ENCODE measurements around the gene PDHB.
A peak's percentile ranks its signal among the peaks of the same experiment; 100 is the strongest.

Gene PDHB

DNA sequence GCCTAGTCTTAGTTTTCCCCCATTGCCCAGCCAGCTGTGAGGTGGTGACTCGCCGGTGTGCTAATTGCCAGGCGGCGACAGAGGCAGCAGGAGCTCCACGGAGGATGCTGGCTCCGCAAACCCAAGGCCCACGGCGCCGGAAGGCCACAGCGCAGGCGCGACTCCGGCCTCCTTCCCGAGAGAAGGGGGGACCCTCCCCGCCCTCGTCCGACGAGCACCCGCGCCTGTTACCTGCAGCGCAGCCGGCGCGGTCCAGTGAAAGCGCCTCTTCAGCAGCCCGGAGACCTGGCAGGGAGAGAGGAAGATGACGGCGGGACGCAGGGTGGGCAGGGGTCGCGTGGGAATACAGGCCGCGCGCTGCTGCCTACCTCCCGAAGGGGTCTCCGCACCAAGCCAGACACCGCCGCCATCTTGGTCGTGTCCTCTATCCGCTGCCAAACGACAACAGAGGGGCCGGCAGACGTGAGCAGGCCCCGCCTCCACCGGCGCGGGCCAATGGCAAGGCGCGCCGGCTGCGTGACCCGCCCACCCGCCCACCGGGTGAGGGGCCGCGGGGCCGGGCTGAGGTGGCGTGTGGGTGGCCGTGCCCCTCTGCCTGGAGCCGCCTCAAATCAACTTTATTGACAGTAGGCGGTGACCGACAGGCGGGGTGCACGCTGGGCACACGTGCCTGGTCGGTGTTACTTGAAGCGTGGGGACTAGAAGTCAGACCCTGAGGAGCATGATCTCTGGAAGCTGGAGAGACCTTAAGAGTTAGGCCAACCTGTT is at the start of gene PDHB:
PDHB (minus strand) TSS at position 433 of the 768 bp plus-strand sequence; CDS start at position 410, 23 bp downstream.
- DNase-seq (ENCODE audit: extremely low spot score, insufficient read length, low read depth) (peak; percentile 91), FAIRE-seq (peak; percentile 89)

- DNase-seq (ENCODE audit: extremely low spot score, insufficient read length, low read depth): no peak
- FAIRE-seq: no peak
Measured at GRCh38 chr3:58482917-58483636, 49.4 kb upstream of the PDHB start.

GRCh38 chr3:58480309-58480708 is 46.7 kb upstream of the PDHB start:
- DNase-seq (ENCODE audit: extremely low spot score, insufficient read length, low read depth): no peak
- no peak for FAIRE-seq

DNA sequence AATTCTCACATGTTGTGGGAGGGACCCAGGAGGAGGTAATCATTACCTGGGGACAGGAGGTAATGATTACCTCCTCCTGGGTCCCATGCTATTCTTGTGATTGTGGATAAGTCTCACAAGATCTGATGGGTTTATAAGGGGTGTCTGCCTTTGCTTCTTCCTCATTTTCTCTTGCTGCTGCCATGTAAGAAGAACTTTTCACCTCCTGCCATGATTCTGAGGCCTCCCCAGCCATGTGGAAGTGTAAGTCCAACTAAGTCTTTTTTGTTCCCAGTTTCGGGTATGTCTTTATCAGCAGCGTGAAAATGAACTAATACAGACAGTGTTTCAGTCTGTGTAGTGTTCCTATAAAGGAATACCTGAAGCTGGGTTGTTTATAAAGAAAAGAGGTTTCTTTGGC is 45.1 kb upstream of the PDHB start:
- FAIRE-seq (no peak), DNase-seq (ENCODE audit: extremely low spot score, insufficient read length, low read depth) (no peak)

GRCh38 chr3:58474967-58475578 is 41.4 kb upstream of the PDHB start:
- FAIRE-seq (no peak), DNase-seq (ENCODE audit: extremely low spot score, insufficient read length, low read depth) (no peak)

- DNase-seq (ENCODE audit: extremely low spot score, insufficient read length, low read depth): no peak
- no peak for FAIRE-seq
Measured at GRCh38 chr3:58474348-58474911, 40.8 kb upstream of the PDHB start.

- DNase-seq (ENCODE audit: extremely low spot score, insufficient read length, low read depth) (no peak), FAIRE-seq (no peak)
Measured at GRCh38 chr3:58473275-58473674, 39.6 kb upstream of the PDHB start.

DNA sequence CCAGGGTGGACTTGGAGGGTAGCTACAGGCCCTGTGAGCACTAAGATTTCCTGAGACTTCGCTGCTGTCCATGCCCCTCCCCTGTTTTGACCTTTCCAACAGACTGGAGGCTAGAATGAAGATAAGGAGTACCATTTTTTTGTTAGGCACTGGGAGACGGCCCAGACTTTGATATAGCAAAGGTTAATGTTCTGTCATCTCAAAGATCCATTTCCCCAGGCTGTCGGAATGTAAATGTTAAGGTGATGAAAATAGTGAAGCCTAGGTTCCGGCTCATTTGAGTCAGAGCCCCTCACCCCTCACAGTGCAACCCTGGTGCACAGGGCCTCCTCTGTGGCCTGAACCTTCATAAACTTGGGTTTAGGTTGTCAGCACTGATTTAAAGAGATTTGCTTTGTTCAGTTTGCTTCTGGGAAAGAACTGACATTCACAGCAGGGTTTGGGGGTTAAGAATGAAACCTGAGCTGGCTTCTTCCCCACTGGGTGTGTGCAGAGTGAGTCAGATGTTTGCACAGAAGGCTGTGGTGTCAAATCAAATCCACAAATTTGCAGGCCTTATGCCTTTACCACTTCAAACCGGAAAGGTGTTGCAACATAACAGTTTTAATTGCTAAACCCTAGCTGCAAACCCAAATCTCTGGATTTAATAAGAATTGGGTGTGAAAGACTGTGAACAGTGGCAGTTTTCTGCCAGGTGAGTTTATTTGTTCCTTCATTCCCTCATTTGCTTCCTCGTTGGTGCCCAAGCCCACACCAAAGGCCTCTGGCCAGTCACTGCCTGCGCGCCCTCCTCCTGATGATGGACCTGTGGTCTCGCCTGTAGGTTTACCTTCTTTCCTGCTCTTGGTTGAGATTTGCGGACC is 37.6 kb upstream of the PDHB start:
- DNase-seq (ENCODE audit: extremely low spot score, insufficient read length, low read depth): no peak
- FAIRE-seq: no peak

DNA sequence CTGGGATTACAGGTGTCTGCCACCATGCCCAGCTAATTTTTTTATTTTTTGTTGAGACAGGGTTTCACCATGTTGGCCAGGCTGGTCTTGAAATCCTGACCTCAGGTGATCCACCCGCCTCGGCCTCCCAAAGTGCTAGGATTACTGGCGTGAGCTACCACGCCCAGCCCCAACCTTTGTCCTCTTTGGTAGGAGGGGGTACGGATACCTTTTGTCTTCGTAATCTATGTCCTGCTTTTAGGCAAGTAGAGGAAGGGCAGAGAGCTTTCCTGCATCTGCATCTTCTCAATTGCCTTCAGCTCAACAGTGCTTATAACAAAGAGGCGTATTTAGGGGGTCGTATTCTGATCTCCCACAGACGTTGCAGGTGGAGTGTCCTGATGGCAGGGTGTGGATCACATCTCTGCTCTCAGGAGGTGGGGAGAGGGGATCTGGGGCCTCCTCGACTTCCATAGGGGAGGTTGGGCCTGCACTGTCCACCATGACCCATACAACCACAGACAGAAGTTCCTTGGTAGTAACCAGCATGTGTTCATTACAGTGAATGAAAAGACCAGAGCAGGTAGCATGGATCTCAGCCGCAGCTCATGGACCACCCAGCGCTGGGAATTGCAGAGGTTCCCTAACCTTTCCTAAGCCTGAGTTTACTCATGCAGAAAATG is 36.9 kb upstream of the PDHB start:
- FAIRE-seq (no peak), DNase-seq (ENCODE audit: extremely low spot score, insufficient read length, low read depth) (no peak)

DNA sequence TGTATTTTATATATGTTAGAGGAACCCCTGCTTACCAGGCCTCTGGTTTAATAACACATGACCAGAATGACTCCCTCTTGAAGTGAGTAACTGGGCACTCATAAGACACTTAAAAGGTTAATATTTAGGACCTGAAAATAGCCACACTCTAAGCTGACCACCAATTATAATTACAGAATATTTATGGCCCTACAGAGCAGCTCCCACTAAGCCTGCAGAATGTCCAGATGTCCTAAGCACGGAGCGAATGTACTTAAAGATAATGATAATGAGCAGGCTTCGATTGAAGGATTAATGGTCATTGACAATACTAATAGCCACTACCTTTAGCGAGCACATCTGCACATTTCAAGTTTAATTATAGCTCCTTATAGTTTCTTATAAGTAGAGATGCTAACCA is 35.5 kb upstream of the PDHB start:
- FAIRE-seq: no peak
- DNase-seq (ENCODE audit: extremely low spot score, insufficient read length, low read depth): no peak

- FAIRE-seq (no peak), DNase-seq (ENCODE audit: extremely low spot score, insufficient read length, low read depth) (no peak)
Measured at GRCh38 chr3:58466899-58467563, 33.4 kb upstream of the PDHB start.

GRCh38 chr3:58464866-58465265 is 31.2 kb upstream of the PDHB start:
- DNase-seq (ENCODE audit: extremely low spot score, insufficient read length, low read depth) (no peak), FAIRE-seq (no peak)

DNA sequence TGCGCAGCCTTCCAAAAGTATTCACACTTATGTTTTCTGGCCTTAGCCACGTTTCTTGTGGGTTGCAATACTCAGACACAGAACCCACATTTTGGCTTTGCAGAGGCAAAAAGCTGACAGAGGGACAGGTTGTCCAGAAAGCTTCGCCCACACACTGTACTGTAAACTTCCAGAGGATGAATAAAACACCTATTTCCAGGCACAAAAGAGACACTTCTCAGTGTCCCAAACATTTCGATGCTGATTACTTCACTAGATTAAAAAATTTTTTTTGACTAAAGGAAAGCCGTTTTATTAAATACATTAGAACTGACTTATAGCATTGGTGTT is 30.3 kb upstream of the PDHB start:
- DNase-seq (ENCODE audit: extremely low spot score, insufficient read length, low read depth) (no peak), FAIRE-seq (no peak)

- peak; percentile 85 for FAIRE-seq
- DNase-seq (ENCODE audit: extremely low spot score, insufficient read length, low read depth): peak; percentile 46
Measured at GRCh38 chr3:58463181-58463941, 29.7 kb upstream of the PDHB start.

DNA sequence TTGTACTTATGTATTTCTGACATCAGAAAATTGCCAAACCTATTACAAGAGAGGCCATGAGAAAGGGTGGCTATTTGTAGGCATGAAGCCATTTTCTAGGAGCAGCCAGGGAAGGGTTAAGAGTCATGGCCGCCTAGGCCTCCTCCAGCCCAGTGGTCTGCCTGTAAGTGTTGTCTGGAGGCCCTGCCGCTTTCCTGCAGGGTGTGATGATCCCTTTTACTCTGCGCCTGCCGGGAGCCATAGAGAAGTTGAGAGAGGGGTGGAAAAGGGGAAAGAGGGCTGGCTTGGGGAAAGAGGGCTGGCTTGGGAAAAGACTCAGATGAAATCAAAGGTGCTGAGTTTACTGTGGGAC is 29.2 kb upstream of the PDHB start:
- no peak for DNase-seq (ENCODE audit: extremely low spot score, insufficient read length, low read depth)
- no peak for FAIRE-seq

DNA sequence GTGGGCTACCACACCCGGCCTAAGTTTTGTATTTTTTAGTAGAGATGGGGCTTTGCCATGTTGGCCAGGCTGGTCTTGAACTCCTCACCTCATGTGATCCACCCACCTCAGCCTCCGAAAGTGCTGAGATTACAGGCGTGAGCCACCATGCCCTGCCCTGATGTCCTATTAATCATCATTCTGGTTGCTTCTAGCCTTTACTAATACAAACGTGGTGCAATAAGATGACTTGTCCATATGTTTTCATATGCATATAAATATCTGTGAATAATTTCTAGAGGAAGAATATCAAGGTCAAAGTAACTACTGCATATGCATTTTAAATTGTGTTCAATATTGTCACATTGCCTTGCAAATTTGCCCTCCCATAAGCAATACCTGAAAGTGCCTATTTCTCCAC is 25.5 kb upstream of the PDHB start:
- DNase-seq (ENCODE audit: extremely low spot score, insufficient read length, low read depth) (no peak), FAIRE-seq (no peak)

DNA sequence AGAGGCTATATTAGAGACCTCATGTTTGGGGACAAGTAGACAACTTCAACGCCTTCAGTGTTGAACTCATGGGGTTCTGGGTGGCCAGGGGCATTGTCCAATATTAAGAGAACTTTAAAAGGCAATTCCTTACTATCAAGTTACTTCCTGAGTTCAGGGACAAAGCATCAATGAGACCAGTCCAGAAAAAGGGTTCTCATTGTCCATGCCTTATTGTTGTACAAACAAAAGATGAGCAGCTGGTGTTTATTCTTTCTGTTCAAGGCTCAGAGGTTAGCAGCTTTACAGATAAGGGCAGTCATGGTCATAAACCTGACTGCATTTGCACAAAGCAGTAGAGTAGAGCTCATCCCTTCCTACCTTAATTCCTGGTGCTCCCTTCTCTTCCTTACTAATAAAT is 18.5 kb upstream of the PDHB start:
- no peak for FAIRE-seq

More for the DNA sequence above, 18.5 kb upstream of the PDHB start:
- no peak for DNase-seq (ENCODE audit: extremely low spot score, insufficient read length, low read depth)

Data from GM18507 (cell line).